ENCODE results near the gene FIGN.

Gene FIGN, protein sequence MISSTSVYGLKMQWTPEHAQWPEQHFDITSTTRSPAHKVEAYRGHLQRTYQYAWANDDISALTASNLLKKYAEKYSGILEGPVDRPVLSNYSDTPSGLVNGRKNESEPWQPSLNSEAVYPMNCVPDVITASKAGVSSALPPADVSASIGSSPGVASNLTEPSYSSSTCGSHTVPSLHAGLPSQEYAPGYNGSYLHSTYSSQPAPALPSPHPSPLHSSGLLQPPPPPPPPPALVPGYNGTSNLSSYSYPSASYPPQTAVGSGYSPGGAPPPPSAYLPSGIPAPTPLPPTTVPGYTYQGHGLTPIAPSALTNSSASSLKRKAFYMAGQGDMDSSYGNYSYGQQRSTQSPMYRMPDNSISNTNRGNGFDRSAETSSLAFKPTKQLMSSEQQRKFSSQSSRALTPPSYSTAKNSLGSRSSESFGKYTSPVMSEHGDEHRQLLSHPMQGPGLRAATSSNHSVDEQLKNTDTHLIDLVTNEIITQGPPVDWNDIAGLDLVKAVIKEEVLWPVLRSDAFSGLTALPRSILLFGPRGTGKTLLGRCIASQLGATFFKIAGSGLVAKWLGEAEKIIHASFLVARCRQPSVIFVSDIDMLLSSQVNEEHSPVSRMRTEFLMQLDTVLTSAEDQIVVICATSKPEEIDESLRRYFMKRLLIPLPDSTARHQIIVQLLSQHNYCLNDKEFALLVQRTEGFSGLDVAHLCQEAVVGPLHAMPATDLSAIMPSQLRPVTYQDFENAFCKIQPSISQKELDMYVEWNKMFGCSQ

DNA sequence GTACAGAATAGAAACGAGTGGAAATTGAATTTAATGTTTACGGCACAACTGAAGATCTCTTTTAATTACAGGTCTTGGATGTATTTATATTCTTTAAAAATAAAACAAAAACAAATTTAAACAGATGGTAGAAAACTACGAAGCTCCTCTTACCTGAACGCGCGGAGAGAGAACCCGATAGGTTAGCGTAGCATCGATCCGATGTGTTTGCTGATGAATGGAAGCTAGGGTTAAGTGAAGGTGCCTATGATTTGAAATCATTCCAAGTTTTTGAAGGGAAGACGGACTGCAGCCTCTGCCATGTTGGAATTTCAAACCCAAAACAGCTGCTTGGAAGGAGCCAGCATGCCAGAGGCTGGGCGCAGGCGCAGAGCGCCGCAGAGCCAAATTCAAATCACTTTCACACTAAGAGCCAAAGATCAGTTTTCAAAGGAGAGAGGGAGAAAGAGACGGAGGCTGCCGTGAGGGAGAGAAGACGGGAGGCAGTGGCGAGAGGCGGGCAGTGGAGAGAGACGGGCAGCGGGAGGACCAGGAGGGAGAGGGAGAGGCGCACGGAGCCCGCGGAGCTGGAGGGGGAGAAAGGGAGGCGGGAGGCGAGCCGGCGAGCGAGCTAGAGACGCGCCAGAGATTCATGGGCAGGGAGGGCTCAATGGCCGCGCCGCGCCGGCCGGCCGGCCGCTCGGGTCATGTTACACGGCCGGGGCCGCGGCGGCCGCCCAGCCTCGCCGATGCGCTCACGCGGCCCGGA lies at the start of gene FIGN:
Gene FIGN (minus strand): TSS at position 324 of the 748 bp plus-strand sequence. CDS start 1,081 bp downstream, outside the sequence.
- no peak for DNase-seq (ENCODE audit: low read depth in 3 of 3)

DNA sequence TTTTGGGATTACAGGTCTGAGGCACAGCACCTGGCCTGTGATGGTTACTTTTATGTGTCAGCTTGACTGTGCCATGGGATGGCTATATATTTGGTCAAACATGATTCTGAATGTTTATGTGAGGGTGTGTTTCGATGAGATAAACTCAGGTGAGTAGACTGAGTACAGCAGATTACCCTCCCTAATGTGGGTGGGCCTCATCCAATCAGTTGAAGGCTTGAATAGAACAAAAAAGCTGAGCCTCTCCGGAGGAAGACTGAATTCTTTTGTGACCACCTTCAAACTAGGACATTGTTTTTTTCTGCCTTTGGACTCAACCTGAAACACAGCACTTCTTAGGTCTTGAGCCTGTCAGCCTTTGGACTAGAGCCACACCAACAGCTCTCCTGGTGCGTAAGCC lies 49.4 kb upstream of the FIGN start:
- no peak for DNase-seq (ENCODE audit: low read depth in 3 of 3)

DNA sequence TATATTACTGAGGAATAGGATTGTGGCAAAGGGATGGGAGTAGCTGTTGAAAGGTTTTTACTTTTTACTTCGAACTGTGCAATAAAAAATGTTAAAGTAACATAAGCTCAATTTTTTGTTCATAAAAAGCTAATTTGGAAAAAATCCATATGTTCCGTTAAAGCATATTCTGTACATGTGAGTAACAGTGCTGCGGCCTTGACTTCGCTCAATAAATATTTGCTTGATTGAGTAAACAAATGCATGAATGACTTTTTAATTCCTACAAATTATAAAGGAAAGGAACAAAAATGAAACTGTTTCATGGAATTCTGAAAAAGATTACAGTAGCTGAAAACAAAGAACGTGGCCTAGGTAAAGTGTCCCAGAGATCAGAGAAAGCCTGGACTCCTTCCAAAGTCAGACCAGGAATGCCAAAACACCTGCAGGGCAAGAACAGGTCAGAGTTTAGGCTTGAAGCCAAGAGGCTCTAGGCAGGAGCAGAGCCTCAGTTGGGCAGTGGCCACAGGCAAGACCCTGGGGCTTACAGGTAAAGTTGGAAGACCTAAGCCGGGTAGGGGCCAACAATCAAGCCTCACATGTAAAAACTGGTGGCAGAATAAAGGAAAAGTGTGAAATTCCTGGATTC lies 44.3 kb upstream of the FIGN start:
- no peak for DNase-seq (ENCODE audit: low read depth in 3 of 3)

- no peak for DNase-seq (ENCODE audit: low read depth in 3 of 3)
These were observed 42.4 kb upstream of the FIGN start for GRCh38 chr2:163778045-163778781.

DNA sequence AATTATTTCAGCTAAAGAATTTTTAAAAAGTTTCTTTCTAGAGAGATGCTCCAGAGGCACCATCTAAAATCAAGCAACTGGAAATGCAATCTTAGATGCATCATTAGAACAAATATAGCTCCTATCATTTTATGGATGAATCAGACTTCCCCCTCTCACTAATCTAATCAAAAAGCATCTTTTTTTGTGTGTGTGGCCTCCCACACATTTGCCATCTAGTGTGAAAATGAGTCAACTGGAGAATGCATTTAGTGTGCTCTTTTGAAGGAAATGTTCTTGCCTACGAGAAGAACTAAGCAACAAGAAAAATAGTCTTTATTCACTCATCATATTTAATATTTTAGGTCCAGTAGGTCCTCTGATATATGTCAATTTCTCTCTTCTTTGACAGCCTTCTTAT lies 39.5 kb upstream of the FIGN start:
- no peak for DNase-seq (ENCODE audit: low read depth in 3 of 3)

- DNase-seq (ENCODE audit: low read depth in 3 of 3) = no peak
These were observed 39.1 kb upstream of the FIGN start for GRCh38 chr2:163774862-163775261.

- no peak for DNase-seq (ENCODE audit: low read depth in 3 of 3)
These were observed 37.5 kb upstream of the FIGN start for GRCh38 chr2:163773276-163773675.

DNA sequence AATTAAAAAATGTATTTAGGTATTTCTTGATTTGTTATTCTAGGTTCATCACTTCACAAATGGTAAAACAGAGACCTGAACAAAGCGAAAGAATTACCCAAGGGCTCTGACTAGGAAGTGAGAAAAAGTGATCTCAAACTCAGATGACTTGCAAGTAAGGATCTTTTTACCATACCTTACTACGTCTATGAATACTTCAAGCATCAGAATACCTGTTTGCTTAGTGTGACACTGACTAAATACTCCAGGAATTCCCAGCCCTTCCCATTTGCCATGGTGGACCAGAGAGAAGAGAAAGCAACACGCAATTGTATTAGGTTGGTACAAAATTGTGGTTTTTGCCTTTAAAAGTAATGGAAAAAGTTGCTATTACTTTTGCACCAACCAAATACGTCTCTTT lies 35.8 kb upstream of the FIGN start:
- DNase-seq (ENCODE audit: low read depth in 3 of 3) = no peak

GRCh38 chr2:163768881-163769695 lies 33.3 kb upstream of the FIGN start:
- DNase-seq (ENCODE audit: low read depth in 3 of 3) = no peak

DNA sequence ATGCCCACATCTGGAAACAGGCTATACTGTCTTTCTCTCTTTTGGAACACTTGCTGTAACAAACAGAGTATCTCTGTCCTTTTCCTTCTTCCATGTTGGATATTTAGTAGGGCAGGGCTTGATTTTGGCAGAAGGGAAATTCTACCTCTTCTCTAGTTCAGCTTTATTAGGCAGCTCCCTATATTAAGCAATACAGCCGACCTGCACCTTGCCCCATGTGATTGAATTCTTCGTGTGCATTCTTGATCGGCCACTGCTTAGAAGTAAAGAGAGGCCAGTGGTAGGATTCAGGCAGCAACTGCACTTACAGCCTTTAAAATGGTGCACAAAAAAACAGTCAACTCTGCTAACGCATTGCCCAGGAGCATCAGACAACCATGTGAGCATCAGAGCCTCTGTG lies 31.3 kb upstream of the FIGN start:
- no peak for DNase-seq (ENCODE audit: low read depth in 3 of 3)

DNA sequence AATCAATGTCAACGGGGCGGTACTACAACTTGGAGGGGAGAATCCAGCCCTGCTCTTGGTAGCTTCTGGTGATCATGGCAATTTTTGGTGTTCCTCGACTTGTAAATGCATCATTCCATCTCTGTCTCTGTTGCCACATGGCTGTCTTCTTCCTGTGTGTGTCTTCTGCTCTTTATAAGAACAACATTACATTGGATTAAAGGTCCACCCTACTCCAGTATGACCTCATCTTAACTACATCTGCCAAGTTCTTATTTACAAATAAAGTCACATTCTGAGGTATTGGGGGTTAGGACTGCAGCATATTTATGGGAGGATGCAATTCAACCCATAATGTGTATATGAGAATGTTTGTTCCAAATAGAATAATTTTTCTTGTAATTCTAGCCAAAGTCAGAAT lies 28.8 kb upstream of the FIGN start:
- DNase-seq (ENCODE audit: low read depth in 3 of 3) = no peak

DNA sequence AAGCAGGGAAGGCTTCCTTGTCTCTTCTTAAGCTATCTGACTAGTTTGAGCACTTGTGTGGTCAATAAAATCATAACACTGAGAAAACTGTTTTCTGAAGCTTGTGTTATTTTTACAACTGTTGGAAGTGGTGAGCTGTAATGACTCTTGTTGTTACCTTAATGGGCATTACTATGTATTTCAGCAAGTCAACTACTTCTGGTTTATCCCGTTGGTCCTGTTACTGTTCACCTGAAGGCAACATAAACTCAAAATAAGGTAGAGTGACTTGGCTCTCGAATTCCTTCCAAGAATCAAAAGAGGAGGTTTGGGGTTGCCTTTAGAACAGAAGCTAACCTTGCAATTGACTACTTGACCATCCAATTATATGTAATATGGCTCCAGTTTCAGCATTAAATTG lies 23.2 kb upstream of the FIGN start:
- no peak for DNase-seq (ENCODE audit: low read depth in 3 of 3)

DNA sequence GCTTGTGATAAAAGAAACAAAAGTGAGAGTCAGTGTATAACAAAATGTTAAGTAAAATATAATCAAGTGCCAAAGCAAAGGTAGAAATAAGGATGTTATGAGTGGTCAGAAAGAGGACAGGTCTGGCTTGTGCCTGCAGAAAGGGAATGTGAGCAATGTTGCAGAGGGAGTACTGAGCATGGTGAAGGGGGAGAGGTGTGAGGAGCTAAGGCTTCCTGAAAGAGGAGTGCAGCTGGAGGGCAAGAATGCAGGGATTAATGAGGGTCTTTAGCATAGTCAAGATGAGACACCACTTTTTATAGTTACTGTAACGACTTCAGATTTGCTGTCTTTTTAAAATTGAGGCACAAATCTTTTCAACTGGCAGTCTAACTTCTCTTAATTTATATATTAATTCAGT lies 22.0 kb upstream of the FIGN start:
- DNase-seq (ENCODE audit: low read depth in 3 of 3) = no peak

DNA sequence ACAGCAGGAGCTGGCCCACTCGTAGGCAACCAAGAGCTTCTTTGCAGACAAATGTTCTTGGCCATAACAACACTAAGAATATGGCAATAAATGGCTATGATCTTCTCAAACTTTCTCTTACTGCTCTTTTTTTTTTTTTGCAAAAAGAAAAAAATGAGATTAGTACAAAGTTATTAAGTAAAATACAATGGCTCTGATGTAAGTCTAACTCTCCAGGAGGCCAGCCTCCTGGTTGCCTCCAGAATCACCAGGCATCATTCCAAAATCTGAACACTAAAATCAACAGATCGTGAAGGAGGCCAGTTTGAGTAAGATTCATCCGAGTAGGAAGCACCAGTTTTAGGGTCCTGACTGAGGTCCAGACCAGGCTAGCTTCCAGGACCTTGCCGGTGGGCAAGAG lies 20.8 kb upstream of the FIGN start:
- no peak for DNase-seq (ENCODE audit: low read depth in 3 of 3)

DNA sequence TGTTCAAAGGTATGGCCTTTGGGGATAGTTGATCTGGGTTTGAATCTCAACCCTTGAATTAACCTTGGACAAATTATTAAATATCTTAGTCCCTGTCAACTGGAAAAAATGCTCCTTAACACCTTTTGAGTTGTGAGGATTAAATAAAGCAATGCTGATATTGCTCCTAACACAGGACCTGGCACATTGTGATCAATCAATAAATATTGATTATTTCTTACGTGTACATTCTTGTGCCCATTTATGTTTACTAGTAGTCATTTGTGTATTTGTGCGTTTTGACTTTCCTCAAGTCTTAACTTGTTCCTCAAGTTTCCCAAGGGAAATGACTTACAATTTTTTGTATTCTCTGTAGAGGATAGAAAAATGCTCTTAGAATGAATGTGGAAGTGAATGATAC lies 19.6 kb upstream of the FIGN start:
- DNase-seq (ENCODE audit: low read depth in 3 of 3) = no peak

DNA sequence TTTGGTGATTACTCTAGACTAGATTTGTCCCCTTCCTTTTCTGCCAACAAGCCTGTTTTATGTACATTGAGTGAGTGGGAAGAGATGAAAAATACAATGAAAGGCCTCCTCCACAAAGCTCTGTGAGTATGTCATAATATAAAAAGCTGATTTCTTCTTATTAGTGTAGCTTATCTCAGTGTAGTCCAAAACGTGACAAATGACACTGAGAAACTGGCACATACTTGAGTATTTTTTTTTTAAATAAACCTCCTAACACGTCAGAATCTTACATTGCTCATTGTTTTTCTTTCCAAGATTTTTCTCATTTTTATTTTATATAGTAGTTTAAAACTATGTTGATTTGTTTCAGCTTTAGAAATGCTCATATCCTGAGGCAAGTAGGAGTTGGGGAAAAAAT lies 17.9 kb upstream of the FIGN start:
- DNase-seq (ENCODE audit: low read depth in 3 of 3) = no peak

GRCh38 chr2:163752267-163752666 lies 16.5 kb upstream of the FIGN start:
- DNase-seq (ENCODE audit: low read depth in 3 of 3) = no peak

DNA sequence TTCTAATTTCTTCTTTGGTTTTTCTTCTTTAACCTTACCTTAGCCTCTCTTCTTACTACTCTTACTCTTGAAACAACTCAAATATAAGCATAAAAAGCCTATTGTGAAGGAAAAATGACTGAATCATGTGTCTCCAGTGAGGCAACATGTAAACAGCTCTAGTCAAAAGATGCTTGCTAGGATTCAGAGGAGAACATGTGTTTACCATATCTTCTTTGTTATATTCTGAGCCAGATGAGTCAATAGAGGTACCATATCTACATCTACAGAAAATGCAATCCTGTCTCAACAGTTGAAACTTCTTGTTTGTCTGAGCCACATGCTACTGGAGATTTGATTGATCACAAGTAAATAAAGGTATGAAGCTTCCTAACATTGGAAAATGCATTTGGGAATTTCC lies 15.9 kb upstream of the FIGN start:
- no peak for DNase-seq (ENCODE audit: low read depth in 3 of 3)

DNA sequence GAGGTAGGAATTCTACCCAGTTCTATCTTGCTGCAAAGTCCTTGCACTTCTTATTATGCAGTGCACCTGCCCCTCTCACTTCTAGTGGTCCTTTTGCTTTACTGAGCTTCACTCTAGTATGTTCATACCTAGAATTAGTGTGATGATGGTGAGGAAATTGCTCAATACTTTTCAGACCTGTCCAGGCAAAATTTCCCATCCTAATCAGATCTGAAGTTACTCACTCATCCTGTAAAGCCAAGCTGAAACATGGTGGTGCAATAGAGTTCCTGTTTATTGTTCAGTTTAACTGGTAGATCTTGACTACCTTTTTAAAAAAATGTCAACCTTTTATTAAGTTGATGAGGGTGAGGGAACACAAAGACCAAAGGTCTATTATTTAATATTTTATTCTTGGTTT lies 12.6 kb upstream of the FIGN start:
- DNase-seq (ENCODE audit: low read depth in 3 of 3) = no peak

GRCh38 chr2:163741435-163741834 lies 5.6 kb upstream of the FIGN start:
- no peak for DNase-seq (ENCODE audit: low read depth in 3 of 3)

- no peak for DNase-seq (ENCODE audit: low read depth in 3 of 3)
These were observed 1.8 kb upstream of the FIGN start for GRCh38 chr2:163737563-163737962.
